ENCODE measurements around the gene STIM2.

STIM2 gene

DNA sequence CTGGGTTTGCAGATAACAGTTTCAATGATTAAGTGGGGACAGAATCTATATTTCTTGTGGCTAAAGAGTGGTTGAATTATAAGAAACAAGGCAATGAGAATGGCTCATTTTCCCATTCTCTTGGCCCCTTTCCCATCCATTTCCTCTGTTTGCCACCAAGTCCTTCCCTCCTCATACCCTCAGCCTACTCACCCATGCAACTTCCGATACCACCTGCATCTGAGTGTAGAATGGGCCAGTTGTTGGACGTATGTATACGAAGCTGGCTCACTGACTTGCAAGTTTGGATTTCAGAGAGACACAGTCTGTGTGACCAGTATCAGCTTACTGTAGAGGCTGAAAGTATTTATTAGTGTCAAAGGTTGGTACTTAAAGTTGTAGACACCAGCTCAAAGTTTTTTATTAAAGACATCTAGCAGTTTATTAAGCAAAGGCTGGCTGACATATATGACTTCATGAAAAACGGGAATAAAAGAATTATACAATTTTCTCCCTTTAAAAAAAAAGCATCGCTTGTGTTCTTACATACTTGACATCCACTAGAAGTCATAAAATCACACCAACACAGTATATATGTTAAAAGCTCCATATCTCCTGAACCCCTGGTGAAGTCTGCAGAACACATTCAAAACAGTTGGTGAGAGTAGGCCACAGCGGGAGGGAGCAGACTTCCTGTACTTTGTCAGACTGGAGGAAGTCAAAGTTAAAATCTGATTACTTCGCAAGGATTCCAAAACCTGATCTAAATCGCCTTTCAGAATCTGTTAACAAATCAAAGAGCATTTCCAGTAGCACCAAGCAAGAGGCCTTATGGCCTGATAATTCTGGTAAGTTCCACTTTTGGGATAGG is 22.4 kb upstream of the STIM2 start:
- DNase-seq (ENCODE audit: low read depth), result no peak

DNA sequence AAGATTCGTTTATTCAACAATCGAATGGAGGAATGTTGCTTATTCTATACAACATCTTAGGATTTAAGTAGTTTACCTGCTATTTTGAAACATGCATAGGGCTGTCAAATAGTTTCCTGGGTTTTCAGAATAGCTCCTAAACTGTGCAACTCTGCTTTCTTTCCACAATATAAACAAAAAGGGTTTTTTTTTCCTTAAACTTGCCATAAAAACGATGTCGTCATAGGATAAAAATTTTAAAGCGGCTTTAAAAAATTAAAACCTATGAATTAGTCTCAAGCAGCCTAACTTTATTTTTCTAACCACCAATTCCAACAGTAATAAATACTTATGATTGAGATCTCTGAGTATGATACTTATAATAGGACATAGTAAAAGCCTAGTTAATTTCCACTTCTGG is 21.6 kb upstream of the STIM2 start:
- no peak for DNase-seq (ENCODE audit: low read depth)

DNA sequence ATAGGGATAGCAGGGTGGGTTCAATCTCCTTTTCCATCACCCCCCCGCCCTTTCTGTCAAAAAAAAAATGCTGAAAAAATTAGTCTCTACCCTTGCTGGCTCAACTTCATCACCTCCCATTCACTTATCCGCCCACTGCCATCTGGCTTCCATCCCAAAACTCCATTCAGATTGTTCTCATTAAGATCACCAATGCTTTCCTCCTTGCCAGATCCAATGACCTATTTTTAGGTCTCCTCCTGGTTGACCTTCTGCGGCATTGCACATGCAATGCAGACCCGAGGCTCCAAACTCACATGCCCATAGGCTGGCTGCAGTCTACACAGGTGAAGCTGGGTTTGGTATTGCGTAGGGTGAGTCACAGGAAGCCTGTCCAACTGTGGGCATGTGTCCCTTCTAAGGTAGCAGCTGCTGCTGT is 21.1 kb upstream of the STIM2 start:
- DNase-seq (ENCODE audit: low read depth), result no peak

DNA sequence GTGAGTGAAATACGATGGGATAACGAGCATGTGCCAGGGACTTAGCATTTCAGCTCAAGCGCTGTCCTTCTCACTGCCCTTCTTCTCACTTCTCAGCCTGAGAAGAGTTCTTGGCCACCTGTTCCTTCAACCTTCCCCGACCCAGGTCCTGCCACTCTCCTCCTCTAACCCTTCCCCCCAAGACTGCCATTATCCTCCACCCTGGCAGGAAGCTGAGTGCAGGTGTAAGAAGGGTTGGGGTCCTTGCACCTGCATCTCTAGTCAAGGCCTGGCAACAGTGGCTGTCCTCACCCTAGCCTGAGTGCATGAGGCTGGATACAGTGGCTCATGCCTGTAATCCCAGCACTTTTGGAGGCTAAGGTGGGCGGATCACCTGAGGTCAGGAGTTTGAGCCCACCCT is 19.9 kb upstream of the STIM2 start:
- no peak for DNase-seq (ENCODE audit: low read depth)

DNA sequence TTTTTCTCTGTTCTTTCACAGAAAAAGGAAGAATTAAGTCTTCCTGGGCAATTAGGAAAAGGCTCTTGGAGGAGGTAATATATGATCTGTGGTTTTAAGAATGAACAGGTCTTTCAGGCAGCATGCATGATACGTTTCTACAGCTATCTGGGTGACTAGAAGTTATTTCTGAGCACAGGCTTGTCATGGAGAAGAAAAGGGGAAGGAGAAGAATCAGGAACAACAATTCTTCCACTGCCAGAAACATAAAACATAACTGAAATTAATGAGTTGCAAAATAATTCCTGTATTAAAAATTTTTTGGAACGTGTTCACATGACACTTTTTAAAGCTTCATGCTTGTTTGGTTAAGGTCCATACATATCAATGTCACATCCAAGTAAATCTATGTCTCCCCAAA is 17.7 kb upstream of the STIM2 start:
- DNase-seq (ENCODE audit: low read depth), result no peak

DNA sequence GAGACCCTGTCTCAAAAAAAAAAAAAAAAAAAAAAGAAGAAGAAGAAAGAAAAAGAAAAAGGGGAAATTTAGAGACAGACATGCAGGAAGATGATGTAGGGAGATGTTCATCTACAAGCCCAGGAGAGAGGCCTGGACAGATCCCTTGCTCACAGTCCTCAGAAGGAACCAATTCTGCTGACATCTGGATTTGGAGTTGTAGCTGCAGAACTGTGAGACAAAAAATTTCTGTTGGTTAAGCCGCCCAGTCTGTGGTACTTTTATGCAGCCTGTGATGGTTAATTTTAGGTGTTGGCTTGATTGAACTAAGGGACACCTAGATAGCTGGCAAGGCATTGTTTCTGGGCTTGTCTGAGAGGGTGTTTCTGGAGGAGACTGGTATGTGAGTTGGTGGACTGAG is 10.1 kb upstream of the STIM2 start:
- no peak for DNase-seq (ENCODE audit: low read depth)

DNA sequence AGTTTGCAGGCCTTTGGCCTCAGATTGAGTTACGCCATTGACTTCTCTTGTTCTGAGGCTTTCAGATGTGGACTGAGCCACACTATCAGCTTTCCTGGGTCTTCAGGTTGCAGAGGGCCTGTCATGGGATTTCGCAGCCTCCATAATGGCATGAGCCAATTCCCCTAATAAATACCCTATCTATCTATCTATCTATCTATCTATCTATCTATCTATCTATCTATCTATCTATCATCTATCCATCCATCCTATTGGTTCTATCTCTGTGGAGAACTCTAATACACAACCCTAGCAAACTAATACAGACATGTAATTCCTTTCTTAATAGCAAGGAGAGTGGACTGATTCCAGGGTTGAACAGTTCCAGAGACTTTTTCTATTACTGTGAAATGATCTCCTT is 9.5 kb upstream of the STIM2 start:
- no peak for DNase-seq (ENCODE audit: low read depth)

DNA sequence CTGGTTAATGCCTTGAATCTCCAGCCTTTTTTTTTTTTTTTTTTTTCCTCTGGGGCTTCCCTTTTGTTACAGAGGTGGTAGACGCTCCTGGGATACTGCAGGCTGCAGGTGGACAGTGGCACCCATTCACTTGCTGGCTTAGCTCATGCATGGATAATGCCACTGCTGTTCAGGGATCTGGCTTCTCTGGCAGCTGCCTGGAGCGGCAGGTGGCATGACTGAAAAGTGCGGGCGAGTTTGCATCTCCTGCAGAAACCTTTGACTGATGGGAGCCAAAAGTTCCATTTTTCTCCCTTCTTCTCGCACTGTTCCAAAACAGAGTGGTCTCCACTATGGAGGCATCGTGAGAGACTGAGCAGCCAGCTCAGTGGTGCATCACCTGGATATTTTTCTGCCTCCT is 5.9 kb upstream of the STIM2 start:
- DNase-seq (ENCODE audit: low read depth), result no peak

DNA sequence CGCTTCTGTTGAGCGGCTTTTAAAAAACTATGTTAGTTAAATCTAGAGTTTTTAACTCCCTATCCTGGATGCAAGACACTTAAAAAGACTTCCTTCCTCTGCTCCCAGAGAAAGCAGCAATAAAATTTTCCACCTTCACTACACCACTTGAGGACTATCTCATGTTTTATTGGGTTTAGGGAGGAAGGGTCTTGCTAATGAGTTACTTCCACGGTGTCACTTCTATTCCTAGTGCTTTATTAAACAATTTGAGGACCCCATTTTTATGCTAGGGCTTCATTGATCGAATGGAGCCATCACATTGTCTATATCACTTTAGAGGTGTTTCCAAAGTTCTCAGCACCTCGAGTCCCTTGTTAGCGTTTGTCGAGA is 3.7 kb upstream of the STIM2 start:
- no peak for DNase-seq (ENCODE audit: low read depth)

DNA sequence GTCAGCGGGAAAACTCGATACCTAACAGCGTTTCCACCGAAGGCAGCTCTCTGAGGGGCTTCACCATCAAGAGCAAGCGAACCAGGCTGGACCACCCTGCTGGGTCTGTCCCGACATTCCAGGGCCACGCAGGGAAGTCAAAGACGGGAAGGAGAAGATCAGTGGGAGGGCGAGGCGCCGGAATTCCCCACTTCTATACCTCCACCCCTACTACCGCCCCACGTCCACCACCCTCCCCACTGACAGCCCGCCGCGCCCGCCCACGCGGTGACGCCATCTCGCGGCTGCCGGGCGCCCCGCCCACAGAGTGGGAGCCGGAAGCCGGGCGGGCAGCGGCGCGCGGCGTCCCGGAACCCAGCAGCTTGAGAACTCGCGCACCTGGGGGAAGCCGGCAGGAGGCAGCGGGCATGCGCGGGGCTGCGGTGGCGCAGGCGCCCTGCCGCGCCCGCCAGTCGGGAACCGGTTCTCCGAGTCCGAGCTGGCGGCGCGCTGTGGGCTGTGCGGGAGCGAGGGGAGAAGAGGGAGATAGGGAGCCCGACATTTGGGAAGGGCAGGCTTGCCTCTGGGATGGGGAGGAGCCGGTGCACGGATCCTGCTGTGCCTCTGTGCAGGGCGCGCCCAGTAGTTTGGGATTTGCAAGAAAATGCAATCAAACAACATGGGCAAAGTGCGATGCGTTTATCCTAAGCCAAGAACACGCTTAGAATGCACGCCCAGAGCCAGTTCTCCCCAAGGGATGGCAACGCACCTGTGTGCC is 3.2 kb upstream of the STIM2 start:
- DNase-seq (ENCODE audit: low read depth), result peak; percentile 69

DNA sequence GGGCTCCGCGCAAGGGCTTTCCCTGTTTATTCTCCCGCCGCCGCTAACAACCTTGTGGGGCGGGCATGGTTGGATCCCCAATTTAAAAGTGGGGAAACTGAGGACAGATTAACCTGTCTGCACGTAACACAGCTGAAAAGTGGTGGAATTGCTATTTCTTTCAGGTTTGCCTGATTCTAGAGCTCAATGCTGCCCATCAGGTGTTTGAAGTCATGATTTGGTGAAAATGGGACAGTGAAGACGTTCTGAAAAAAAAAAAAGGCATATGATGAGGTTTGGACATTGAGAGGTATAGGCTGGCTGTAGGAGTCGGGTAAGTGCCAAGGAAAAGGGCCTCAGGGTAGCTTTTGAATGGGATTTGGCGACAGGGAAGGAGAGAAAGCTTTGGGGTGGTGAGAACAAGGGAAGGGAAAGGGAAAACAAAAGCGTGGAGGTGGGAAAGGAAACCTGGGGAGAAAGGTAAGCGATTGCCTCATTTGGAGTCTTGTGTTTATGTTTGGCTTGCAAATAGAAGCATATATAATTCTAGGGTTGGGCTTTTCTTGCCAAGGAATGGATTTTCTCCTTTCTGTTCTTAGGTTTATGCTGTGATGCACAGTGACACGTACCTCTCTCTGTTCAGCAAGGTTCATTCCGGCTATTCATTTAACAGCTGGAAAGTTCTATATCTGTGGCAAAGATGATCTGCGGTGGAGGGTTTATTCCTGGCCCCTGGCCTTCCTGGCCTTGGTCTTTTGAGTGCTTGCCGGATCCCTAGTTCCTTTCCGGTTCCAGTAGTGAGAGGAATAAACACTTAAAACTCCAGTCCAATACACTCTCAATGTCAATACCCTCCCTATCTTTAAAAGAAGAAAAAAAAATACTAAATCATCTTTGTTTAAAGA is 2.4 kb upstream of the STIM2 start:
- DNase-seq (ENCODE audit: low read depth), result no peak

DNA sequence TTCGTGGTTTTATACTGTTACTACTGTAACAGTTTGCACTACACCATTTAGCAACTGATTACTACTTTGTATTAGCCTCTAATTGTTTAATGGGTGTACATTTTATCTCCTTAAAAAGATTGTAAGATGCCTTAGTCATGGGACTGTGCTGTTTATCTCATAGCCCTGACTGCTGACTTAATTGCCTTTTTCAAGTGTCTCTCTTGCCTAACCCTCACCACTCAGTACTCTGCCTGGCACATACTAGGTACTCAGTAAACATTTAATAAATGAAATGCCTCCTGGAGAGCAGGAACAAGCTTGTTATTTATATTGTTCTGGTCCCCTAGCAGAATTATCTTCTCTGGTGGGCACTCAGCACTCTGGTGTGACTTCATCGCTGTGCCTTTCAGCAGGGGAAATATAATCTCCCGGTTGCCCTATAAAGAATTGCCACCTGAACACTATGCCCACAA is 1.7 kb upstream of the STIM2 start:
- no peak for DNase-seq (ENCODE audit: low read depth)

DNA sequence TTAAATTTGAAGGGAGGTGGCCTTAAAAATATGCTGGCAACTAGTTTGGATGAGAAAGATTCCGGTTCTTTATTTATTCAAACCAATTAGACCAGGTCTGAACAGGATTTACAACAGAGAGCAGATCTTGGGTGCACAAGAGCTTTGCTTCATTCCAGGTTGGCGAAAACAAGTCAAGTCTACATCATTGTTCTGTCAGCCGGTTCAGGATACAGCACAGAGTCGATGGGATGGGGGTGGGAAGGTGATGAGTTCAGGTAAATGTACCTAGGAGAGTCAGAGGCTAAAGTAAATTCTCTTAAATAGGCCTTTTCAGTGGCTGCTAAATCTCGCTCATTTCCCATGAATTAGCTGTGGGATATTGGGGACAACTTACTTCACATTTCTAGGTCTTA is 882 bp upstream of the STIM2 start:
- no peak for DNase-seq (ENCODE audit: low read depth)

DNA sequence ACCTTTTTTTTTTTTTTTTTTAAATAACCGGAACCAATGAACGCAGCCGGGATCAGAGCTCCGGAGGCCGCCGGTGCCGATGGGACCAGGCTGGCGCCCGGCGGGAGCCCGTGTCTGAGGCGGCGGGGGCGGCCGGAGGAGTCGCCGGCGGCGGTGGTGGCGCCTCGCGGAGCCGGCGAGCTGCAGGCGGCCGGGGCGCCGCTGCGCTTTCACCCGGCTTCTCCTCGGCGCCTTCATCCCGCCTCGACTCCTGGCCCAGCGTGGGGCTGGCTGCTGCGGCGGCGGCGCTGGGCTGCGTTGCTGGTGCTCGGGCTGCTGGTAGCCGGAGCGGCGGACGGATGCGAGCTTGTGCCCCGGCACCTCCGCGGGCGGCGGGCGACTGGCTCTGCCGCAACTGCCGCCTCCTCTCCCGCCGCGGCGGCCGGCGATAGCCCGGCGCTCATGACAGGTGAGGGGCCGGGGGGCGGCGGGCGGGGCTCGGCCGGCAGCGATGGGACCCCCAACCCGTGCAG is 337 bp downstream of the STIM2 start:
- DNase-seq (ENCODE audit: low read depth), result no peak

DNA sequence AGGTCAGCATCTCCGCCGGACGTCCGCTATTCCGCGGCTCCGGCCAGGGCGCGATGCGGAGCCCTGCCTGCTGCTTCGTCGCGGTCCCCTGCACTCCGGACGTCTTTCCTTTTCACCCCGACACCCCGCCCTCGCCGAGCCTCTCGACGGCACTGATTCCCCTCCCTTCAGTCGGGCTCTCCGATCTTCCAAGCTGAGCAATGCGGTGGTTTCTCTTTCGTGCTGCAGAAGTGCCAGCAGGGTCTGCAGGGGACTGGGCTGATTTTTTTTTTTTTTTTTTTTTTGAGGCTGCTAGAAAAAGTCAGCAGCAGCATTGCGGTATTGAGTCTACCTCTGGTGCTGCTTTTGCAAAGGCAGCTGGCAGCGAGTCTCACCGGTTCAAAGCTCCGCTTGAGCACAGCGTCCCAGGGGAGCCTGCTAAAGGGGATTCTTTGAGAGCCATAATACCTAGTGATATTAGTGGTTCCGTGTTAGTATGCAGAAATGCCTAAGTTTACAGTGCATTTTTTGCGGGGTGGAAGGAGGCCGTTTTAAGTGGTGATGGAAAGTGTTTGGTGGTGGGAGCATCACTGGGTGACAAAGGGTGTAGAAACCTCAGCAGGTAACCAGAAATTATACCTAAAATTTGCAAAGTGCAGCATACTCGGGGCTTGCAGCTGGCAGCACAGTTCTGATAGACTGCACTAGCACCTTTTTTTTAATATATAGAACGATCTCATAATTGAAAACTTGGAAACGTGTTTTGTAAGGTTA is 969 bp downstream of the STIM2 start:
- DNase-seq (ENCODE audit: low read depth), result peak; percentile 45

DNA sequence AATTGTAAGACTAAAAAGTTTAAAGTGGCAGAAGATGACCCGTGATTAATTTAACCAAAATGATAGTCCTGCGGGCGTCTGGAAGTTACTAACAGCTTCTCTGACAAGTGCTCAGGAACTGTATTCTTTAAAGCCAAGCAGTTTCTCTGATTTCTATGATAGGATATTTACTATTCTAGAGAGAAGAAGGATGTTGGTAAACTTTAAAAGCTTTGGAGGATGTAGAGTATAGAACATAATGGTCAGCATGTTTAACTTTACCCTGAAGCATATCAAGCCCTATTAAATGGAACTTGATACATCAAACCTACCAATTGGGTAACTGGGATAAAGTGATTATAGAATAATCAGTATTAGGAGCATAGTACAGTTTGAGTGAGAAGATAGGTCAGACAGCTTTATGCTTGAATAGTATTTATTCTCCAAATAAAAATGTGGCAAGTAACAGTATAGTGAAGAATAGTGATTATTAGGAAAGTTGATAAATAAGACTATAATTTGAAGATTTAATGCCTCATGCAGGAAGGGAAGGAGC is 1.8 kb downstream of the STIM2 start:
- DNase-seq (ENCODE audit: low read depth), result no peak

DNA sequence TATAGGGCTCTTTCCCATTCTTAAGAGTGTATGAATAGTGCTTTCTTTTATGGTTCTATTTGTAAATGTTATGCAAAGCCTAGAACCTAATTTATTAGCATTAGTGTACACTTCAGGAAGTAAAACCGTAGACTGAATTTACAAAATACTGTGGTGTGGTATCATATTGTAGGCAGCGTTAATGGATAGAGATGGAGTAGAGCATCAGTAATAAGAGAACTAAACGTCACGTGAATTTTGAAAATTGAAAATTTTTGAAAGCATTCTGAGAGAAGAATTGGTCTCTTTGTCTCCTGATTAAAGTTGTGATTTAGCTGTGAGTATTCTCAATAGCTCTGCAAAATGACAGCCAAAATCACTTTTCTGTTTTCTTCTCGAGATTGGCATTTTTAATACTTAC is 2.9 kb downstream of the STIM2 start:
- DNase-seq (ENCODE audit: low read depth), result no peak

DNA sequence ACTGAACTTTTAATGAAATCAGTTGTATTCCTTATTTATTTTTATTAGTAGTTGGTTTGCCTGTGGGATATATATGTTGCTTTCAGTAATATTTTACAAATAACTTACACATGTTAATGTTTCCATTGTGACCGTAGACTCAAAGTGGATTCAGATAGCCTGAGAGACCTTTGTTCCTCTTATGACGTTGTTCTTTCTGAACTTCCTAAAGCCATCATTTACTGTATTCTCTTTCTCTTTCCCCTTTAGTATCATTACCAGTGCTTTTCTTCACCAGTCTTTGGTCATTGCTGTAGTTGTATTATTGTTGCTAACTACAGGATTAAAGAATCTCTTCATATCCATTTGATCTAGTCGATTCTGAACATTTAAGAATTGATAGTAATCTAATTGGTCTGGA is 4.3 kb downstream of the STIM2 start:
- DNase-seq (ENCODE audit: low read depth), result no peak

DNA sequence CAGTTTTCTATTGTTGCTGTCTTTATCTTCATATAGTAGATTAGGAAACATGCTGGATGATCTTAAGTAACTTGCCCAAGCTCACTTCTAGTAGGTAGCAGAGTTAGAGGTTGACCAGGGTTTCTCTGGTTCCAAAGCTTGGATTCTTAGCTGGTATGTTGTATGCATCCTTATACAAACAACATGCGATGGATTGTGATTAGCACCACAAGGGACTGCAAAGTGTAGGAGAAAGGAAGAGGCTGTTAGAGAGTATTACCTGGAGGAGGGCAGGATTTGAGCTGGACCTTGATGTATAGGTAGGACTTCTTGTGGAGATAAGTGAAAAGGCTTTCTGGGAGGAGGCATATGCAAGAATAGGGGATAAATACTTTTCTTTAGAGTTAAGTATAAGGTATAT is 5.6 kb downstream of the STIM2 start:
- DNase-seq (ENCODE audit: low read depth), result no peak

DNA sequence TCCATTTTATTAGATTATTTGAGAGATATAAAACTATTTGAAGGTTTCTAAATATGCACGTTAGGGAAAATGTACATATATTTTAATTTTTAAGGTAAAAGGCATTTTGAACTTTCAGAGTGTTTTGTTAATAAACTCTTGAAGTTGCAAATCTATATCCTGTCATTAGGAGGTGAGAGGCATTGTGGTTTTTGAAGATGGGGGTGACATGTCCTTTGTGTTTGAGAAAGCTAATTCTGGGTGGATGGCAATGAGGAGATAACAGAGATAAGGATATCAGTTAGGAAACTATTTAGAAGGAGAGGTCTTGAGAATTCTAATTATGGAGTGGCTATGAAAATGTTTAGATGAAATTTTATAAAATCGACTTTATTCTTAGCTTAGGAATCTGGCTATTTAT is 6.1 kb downstream of the STIM2 start:
- no peak for DNase-seq (ENCODE audit: low read depth)

DNA sequence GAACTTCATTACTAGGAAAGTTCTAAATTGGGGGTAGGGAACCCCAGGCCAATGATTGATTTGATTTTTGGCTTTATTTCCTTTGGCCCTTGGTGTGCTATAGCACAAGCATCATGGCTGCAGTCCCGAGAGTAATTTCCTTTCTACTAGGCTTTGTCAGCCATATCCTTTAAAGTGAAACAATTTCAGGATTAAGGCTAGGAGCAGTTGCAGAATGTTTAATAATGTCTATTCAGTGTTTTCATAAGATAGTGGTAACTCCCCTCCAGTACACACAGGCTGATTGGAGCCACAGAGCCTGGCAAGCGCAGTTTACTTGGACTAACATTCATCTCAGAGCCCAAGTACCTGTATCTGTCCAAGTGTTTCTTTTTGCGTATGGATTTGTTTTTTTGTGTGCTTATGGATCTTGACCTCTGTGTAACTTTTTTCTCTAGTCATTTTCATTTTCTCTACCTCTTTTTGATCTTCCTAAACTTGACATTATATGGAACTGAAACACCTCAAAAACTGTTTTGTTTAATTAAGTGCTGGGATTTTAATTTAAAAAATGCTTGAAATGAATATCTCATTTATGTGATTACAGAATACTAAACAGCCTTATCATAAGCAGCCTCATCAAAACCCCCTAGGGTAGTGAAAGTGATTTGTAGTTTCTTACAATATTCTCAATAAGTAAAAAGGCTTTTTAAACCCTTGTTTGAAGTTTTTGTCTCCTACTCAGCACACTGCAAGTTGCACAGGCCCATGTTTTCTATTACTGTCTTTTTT is 7.5 kb downstream of the STIM2 start:
- DNase-seq (ENCODE audit: low read depth), result no peak

Measured in stromal cell of bone marrow (primary cell).